SK-N-SH (cell line): ENCODE results near the gene WNT9B. TPM values are rescaled to one million over a fixed set of nuclear protein-coding genes. Genes with fewer than 3 reads are reported as not detected.
A peak's percentile ranks its signal among the peaks of the same experiment; 100 is the strongest.

Source experiments
- CTCF ChIA-PET: fragments of 300-600, 350-600 bp; formaldehyde crosslinking; extraction: SDS; loops from one replicate; lab custom pipeline; 2021; lab: Yijun Ruan, JAX
- POLR2A ChIA-PET: fragments of 350-600 bp; sonication (Branson Sonifier 250); formaldehyde crosslinking; extraction: SDS; loops from one replicate; lab custom pipeline; 2020; ENCODE audit warnings: antibody characterized with exemption, inconsistent platforms; lab: Yijun Ruan, JAX
- DNase-seq: peaks from one replicate; pipeline ENCODE4 v3.0.0; 2012
- H2AFZ ChIP-seq: fragments of 200-600 bp; sonication (generic); 2 replicates; pipeline ENCODE4 v1.8.1; 2016; ENCODE audit warnings: antibody characterized with exemption, mild to moderate bottlenecking, low read depth
- H3F3A ChIP-seq: fragments of 200-600 bp; sonication (generic); replicated peaks from 2 replicates; pipeline ENCODE3; 2016; ENCODE audit warnings: antibody characterized with exemption, mild to moderate bottlenecking; ENCODE audit not compliant: insufficient read depth
- H3K27ac ChIP-seq, 2 experiments: fragments of 200-500 bp in 1 of 2; fragments of 200-600 bp in 1 of 2; sonication (Bioruptor generic) in 1 of 2; sonication (generic), shearing (Covaris generic) in 1 of 2; 2 replicates each; pipeline versions ENCODE4 v1.5.1 to v1.6.1; 2014 to 2016; ENCODE audit warnings: low read depth in 2 of 2, inconsistent platforms in 1 of 2, low read length in 1 of 2, mild to moderate bottlenecking in 1 of 2, mixed read lengths in 1 of 2
- H3K27me3 ChIP-seq: fragments of 200-600 bp; sonication (generic), shearing (Covaris generic); 2 replicates; pipeline ENCODE4 v1.6.1; 2016; ENCODE audit warnings: mixed run types; ENCODE audit not compliant: insufficient read depth
- H3K36me3 ChIP-seq, 2 experiments: fragments of 200-500 bp in 1 of 2; fragments of 200-600 bp in 1 of 2; sonication (Bioruptor generic) in 1 of 2; sonication (generic) in 1 of 2; replicated peaks in 1 of 2; 2 replicates each; pipeline versions ENCODE3 to v1.5.1; 2014 to 2016; ENCODE audit warnings: low read length in 1 of 2, mild to moderate bottlenecking in 1 of 2; ENCODE audit not compliant: insufficient read depth in 2 of 2, control insufficient read depth in 1 of 2
- H3K4me1 ChIP-seq, 2 experiments: fragments of 200-500 bp in 1 of 2; fragments of 200-600 bp in 1 of 2; sonication (Bioruptor generic) in 1 of 2; sonication (generic), shearing (Covaris generic) in 1 of 2; 2 replicates each; pipeline versions ENCODE4 v1.5.1 to v1.6.1; 2014 to 2016; ENCODE audit warnings: low read depth in 1 of 2, low read length in 1 of 2, mixed run types in 1 of 2; ENCODE audit not compliant: insufficient read depth in 2 of 2, control insufficient read depth in 1 of 2
- H3K4me2 ChIP-seq: fragments of 200-600 bp; sonication (generic), shearing (Covaris generic); 2 replicates; pipeline ENCODE4 v1.6.1; 2017; ENCODE audit warnings: mixed run types
- H3K4me3 ChIP-seq, 2 experiments: fragments of 200-500 bp in 1 of 2; fragments of 200-600 bp in 1 of 2; sonication (Bioruptor generic) in 1 of 2; sonication (generic), shearing (Covaris generic) in 1 of 2; 2 replicates each; pipeline versions ENCODE4 v1.5.1 to v1.8.1; 2014 to 2016; ENCODE audit warnings: low read depth in 2 of 2, inconsistent platforms in 1 of 2, low read length in 1 of 2, mild to moderate bottlenecking in 1 of 2, mixed read lengths in 1 of 2, moderate library complexity in 1 of 2
- H3K79me2 ChIP-seq: fragments of 200-600 bp; sonication (generic); 2 replicates; pipeline ENCODE4 v1.8.1; 2017; ENCODE audit warnings: mild to moderate bottlenecking; ENCODE audit not compliant: insufficient read depth
- H3K9ac ChIP-seq: fragments of 200-600 bp; sonication (generic); 2 replicates; pipeline ENCODE4 v1.6.1; 2017; ENCODE audit warnings: mixed run types
- H3K9me2 ChIP-seq: fragments of 200-600 bp; sonication (generic); 2 replicates; pipeline ENCODE4 v1.6.1; 2017; ENCODE audit warnings: mixed run types
- H3K9me3 ChIP-seq: fragments of 200-600 bp; sonication (generic); 2 replicates; pipeline ENCODE4 v1.6.1; 2017; ENCODE audit warnings: mixed run types, mild to moderate bottlenecking, moderate library complexity
- H4K20me1 ChIP-seq: fragments of 200-600 bp; sonication (generic); 2 replicates; pipeline ENCODE4 v1.6.1; 2017; ENCODE audit warnings: mild to moderate bottlenecking, mixed run types; ENCODE audit not compliant: insufficient read depth
- CHD2 ChIP-seq: fragments of 150-350 bp; IDR thresholded peaks from 2 replicates; pipeline ENCODE4 v1.6.1; 2018; ENCODE audit warnings: low read length; ENCODE audit not compliant: partially characterized antibody
- CTCF ChIP-seq: fragments of 200-600 bp; sonication (generic); IDR thresholded peaks from 2 replicates; pipeline ENCODE4 v1.6.1; 2017; ENCODE audit warnings: antibody characterized with exemption, mild to moderate bottlenecking, moderate library complexity
- ELF1 ChIP-seq: IDR thresholded peaks from 2 replicates; pipeline ENCODE4 v1.4.0; 2012
- EP300 ChIP-seq, 2 experiments: IDR thresholded peaks; 2 replicates each; pipeline versions ENCODE4 v1.4.0 to v1.6.1; 2012; ENCODE audit warnings: borderline replicate concordance in 1 of 2, low read depth in 1 of 2, low read length in 1 of 2
- FOSL2 ChIP-seq: IDR thresholded peaks from 2 replicates; pipeline ENCODE4 v1.4.0; 2012; ENCODE audit warnings: low read depth, mild to moderate bottlenecking, moderate library complexity, borderline replicate concordance
- FOXM1 ChIP-seq: IDR thresholded peaks from 2 replicates; pipeline ENCODE4 v1.4.0; 2012; ENCODE audit warnings: low read depth, mild to moderate bottlenecking
- GABPA ChIP-seq: IDR thresholded peaks from 2 replicates; pipeline ENCODE4 v1.4.0; 2012; ENCODE audit warnings: low read depth, mild to moderate bottlenecking
- JUND ChIP-seq: IDR thresholded peaks from 2 replicates; pipeline ENCODE4 v1.4.0; 2012
- MAX ChIP-seq: IDR thresholded peaks from 2 replicates; pipeline ENCODE4 v1.4.0; 2012; ENCODE audit warnings: low read depth
- MEF2A ChIP-seq: IDR thresholded peaks from 2 replicates; pipeline ENCODE4 v1.4.0; 2012; ENCODE audit warnings: low read depth, borderline replicate concordance
- NFIC ChIP-seq: IDR thresholded peaks from 2 replicates; pipeline ENCODE4 v1.4.0; 2012; ENCODE audit warnings: borderline replicate concordance
- NRF1 ChIP-seq: IDR thresholded peaks from 2 replicates; pipeline ENCODE4 v1.6.1; 2012; ENCODE audit warnings: low read depth, mild to moderate bottlenecking, low read length
- POLR2AphosphoS5 ChIP-seq: IDR thresholded peaks from 2 replicates; pipeline ENCODE4 v1.6.1; 2012; ENCODE audit warnings: low read depth, low read length
- RAD21 ChIP-seq: IDR thresholded peaks from 2 replicates; pipeline ENCODE4 v1.6.1; 2012; ENCODE audit warnings: mild to moderate bottlenecking, low read length
- RCOR1 ChIP-seq: fragments of 150-350 bp; IDR thresholded peaks from 2 replicates; pipeline ENCODE4 v1.6.1; 2017; ENCODE audit warnings: antibody characterized with exemption, low read length
- REST ChIP-seq: IDR thresholded peaks from 2 replicates; pipeline ENCODE4 v1.6.1; 2012; ENCODE audit warnings: mild to moderate bottlenecking, low read depth, low read length, moderate library complexity
- RFX5 ChIP-seq: IDR thresholded peaks from 2 replicates; pipeline ENCODE4 v1.6.1; 2012; ENCODE audit warnings: mild to moderate bottlenecking, improper control_type of control experiment, low read length
- RXRA ChIP-seq: IDR thresholded peaks from 2 replicates; pipeline ENCODE4 v1.4.0; 2012; ENCODE audit warnings: low read depth, mild to moderate bottlenecking, borderline replicate concordance
- TCF12 ChIP-seq: IDR thresholded peaks from 2 replicates; pipeline ENCODE4 v1.4.0; 2012
- YY1 ChIP-seq: IDR thresholded peaks from 2 replicates; pipeline ENCODE4 v1.4.0; 2012; ENCODE audit warnings: low read depth, mild to moderate bottlenecking
- WGBS: methylation state at CpG from one replicate; pipeline ENCODE4 v1.1.6; 2017; ENCODE audit warnings: low lambda C conversion rate; 5-methylcytosine and 5-hydroxymethylcytosine counted together
- polyA plus RNA-seq, 3 experiments: library from polyadenylated mRNA; depleted of rRNA; stranded (reverse); fragments of >200 nt; gene quantifications; 2 replicates each; pipeline ENCODE4 v1.2.3, GENCODE V29; 2012

The WNT9B gene
- polyA plus RNA-seq, 1 of the 3 experiments (the other 2 are of a cell fraction), result not detected

GRCh38 chr17:46818929-46819859 lies 32.2 kb upstream of the WNT9B start:
- no peak overlapping the region for H3K9ac ChIP-seq
- H3K9me3 ChIP-seq, result no peaks in the 10 kb centered on the region
- H3K27me3 ChIP-seq, result peaks cover 9% of the 10 kb centered on the region
- no peaks in the 10 kb centered on the region for H4K20me1 ChIP-seq
- H2AFZ ChIP-seq, result no peak overlapping the region
- TF ChIP-seq EP300 (IDR thresholded peaks at IDR 0.05; ENCODE audit: borderline replicate concordance in 1 of 2, low read depth in 1 of 2, low read length in 1 of 2) (no peak), ELF1 (no peak), MEF2A (no peak), CHD2 (no peak), RFX5 (no peak), NFIC (no peak), POLR2AphosphoS5 (no peak), RXRA (no peak), GABPA (no peak), FOXM1 (no peak), FOSL2 (no peak), CTCF (no peak), JUND (no peak), RAD21 (no peak), RCOR1 (no peak), REST (no peak), YY1 (no peak), TCF12 (no peak), MAX (no peak), NRF1 (no peak)
- TF ChIP-seq, all 33 proteins: peak for 0
- peak overlapping the region in 1 of 2 experiments; percentile 17; a peak in 2 of 4 replicates for H3K4me3 ChIP-seq
- H3K4me2 ChIP-seq, result peak overlapping the region; percentile 56; the same call in 1 of the 2 replicates
- peak; percentile 57 for DNase-seq
- no peaks in the 10 kb centered on the region for H3K36me3 ChIP-seq
- POLR2A ChIA-PET, result no interaction called here
- no peak overlapping the region for H3K27ac ChIP-seq
- peaks cover 0 to 6% of the 10 kb centered on the region in 2 experiments; a peak in 1 of 4 replicates for H3K4me1 ChIP-seq
- no peaks in the 10 kb centered on the region for H3F3A ChIP-seq
- no peaks in the 10 kb centered on the region for H3K79me2 ChIP-seq
- CTCF ChIA-PET, result interaction anchor here (2.1 to 3.1 kb wide), 2 partner anchors 16 to 23 kb away, joined by 8 to 14 read pairs; no protein-coding TSS in a partner anchor
- WGBS, result 69% methylated on average over 66 of the region's 72 CpGs
- H3K9me2 ChIP-seq, result no peaks in the 10 kb centered on the region
